ENCODE data around the gene NELFCD.

DNA sequence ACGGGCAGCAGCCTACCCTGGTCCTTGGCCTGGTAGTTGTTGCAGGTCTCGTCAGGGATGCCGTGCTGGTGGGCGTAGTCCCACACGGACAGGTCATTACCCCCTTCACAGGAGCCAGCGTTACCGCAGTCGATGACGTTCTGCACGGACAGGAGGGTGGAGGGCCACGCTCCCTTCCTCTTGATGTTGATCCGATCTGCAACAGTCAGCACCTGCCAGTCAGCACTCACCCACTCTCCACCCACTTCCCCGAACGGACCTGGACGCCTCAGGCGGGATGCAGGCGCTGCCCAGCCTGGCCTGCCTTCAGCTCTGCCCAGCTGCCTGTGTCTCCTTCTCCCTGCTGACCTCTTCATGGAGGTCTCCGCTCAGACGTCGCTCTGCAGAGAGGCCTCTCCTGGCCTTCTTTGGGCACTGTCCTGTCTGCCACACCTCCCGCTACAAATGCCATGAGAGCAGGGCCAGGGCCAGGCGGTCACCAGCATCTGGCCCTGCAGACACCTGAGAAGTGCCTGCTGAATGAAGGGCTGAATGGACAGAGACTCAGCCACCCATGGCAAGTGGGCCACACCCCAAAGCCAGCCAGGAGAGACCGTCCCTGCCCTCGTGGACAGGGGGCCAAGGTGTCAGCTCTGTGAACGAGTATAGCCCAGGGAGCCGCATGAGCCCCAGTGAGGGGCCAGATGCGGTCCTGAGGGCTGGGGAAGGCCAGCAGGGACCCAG lies 20.6 kb downstream of the NELFCD start:
- TF ChIP-seq, protein P1, sequence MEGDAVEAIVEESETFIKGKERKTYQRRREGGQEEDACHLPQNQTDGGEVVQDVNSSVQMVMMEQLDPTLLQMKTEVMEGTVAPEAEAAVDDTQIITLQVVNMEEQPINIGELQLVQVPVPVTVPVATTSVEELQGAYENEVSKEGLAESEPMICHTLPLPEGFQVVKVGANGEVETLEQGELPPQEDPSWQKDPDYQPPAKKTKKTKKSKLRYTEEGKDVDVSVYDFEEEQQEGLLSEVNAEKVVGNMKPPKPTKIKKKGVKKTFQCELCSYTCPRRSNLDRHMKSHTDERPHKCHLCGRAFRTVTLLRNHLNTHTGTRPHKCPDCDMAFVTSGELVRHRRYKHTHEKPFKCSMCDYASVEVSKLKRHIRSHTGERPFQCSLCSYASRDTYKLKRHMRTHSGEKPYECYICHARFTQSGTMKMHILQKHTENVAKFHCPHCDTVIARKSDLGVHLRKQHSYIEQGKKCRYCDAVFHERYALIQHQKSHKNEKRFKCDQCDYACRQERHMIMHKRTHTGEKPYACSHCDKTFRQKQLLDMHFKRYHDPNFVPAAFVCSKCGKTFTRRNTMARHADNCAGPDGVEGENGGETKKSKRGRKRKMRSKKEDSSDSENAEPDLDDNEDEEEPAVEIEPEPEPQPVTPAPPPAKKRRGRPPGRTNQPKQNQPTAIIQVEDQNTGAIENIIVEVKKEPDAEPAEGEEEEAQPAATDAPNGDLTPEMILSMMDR (conservative IDR thresholded peaks at IDR 0.05 in 1 of 2, IDR thresholded peaks at IDR 0.05 in 1 of 2; ENCODE audit: low read depth in 1 of 2, low read length in 2 of 2) = no peak
- no peak for TF ChIP-seq EZH2 (IDR thresholded peaks at IDR 0.05; ENCODE audit: low read length, missing control alignments)

Data from fibroblast of lung (primary cell).